ENCODE data around the gene AFTPH. TPM values are rescaled to one million over a fixed set of nuclear protein-coding genes. Genes with fewer than 3 reads are reported as not detected.

AFTPH gene
- total and polyA plus RNA-seq, 12 donors = 7.9 to 22.3 (median 11.0) TPM

- ATAC-seq = no peak
- no peak for TF ChIP-seq CTCF (IDR thresholded peaks at IDR 0.05)
- no peak overlapping the region for H3K27ac ChIP-seq
- H3K4me1 ChIP-seq = no peaks in the 10 kb centered on the region
- H3K4me3 ChIP-seq = no peak overlapping the region
- intact Hi-C loops (cut with DNase I) = no loop called here
- H3K36me3 ChIP-seq = no peaks in the 10 kb centered on the region
- WGBS, 2 donors = 31 to 45% methylated on average over 1 of the region's 1 CpG
- H3K27me3 ChIP-seq = peaks cover 0 to 7% (median 0%) of the 10 kb centered on the region in 7 donors
- no peaks in the 10 kb centered on the region for H3K9me3 ChIP-seq
- no peak for DNase-seq
Observed at GRCh38 chr2:64514008-64514407, 10.1 kb upstream of the AFTPH start.

GRCh38 chr2:64515086-64515485 is 9.0 kb upstream of the AFTPH start:
- no peak for TF ChIP-seq CTCF (IDR thresholded peaks at IDR 0.05)
- WGBS, 2 donors = 65 to 68% methylated on average over 3 of the region's 3 CpGs
- Histone ChIP-seq H3K4me1 (no peaks in the 10 kb centered on the region), H3K27ac (no peak overlapping the region), H3K9me3 (no peaks in the 10 kb centered on the region), H3K4me3 (no peak overlapping the region), H3K27me3 (peaks cover 0 to 7% (median 0%) of the 10 kb centered on the region in 7 donors), H3K36me3 (no peaks in the 10 kb centered on the region)
- intact Hi-C loops (cut with DNase I) = no loop called here
- DNase-seq (no peak), ATAC-seq (no peak)

GRCh38 chr2:64516651-64517510 is 7.2 kb upstream of the AFTPH start:
- Histone ChIP-seq H3K27me3 (peaks cover 0 to 7% (median 0%) of the 10 kb centered on the region in 7 donors), H3K27ac (no peak overlapping the region), H3K9me3 (no peaks in the 10 kb centered on the region), H3K4me1 (no peaks in the 10 kb centered on the region), H3K36me3 (no peaks in the 10 kb centered on the region), H3K4me3 (no peak overlapping the region)
- ATAC-seq (no peak), DNase-seq (no peak)
- WGBS, 2 donors = 81 to 82% methylated on average over 7 of the region's 7 CpGs
- TF ChIP-seq CTCF (IDR thresholded peaks at IDR 0.05) = no peak
- intact Hi-C loops (cut with DNase I) = no loop called here

GRCh38 chr2:64517511-64517884 is 6.6 kb upstream of the AFTPH start:
- intact Hi-C loops (cut with DNase I) = no loop called here

More at GRCh38 chr2:64517511-64517884, 6.6 kb upstream of the AFTPH start:
- no peak for DNase-seq
- Histone ChIP-seq H3K27ac (no peak overlapping the region), H3K4me3 (no peak overlapping the region), H3K36me3 (no peaks in the 10 kb centered on the region), H3K4me1 (peaks cover 0 to 2% (median 0%) of the 10 kb centered on the region in 9 donors), H3K9me3 (no peaks in the 10 kb centered on the region), H3K27me3 (peaks cover 0 to 7% (median 0%) of the 10 kb centered on the region in 7 donors)
- ATAC-seq = no peak
- no peak for TF ChIP-seq CTCF (IDR thresholded peaks at IDR 0.05)

Data from heart right ventricle (tissue), 16 donors.